ENCODE data around the gene KRTAP4-3.

DNA sequence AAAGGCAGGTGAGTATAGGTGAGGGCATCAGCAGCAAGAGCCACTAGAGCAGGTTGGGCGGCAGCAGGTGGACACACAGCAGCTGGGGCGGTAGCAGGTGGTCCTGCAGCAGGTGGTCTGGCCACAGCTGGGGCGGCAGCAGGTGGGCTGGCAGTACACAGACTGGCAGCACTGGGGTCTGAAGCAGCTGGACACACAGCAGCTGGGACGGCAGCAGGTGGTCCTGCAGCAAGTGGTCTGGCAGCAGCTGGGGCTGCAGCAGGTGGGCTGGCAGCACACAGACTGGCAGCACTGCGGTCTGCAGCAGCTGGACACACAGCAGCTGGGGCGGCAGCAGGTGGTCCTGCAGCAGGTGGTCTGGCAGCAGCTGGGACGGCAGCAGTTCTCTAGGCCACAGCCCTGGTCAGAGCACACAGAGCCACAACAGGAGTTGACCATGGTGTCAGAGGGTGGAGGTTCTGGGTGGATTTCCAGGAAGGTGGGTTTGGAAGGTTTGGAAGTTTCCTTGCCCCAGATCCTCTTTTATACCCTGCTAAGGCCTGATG is 9.8 kb upstream of the KRTAP4-3 start, which contains the start of gene KRTAP4-2:
- TF ChIP-seq POLR2A (IDR thresholded peaks at IDR 0.05; ENCODE audit: low read length) (no peak), GATA1 (IDR thresholded peaks at IDR 0.05; ENCODE audit: low read depth, low read length) (no peak)
